LNCaP clone FGC (cell line): ENCODE results near the gene POT1.

ENCODE experiments used
- DNase-seq: peaks from one replicate; pipeline ENCODE4 v3.0.0-alpha.2; 2011; ENCODE audit warnings: low read depth
- H3K4me3 ChIP-seq: 2 replicates; pipeline ENCODE4 v1.5.1; 2011; ENCODE audit warnings: mild to moderate bottlenecking, low read depth, low read length, control low read depth
- CTCF ChIP-seq: IDR thresholded peaks from 2 replicates; pipeline ENCODE4 v1.5.1; 2012; ENCODE audit warnings: mild to moderate bottlenecking; ENCODE audit not compliant: control insufficient read depth, insufficient read depth; ENCODE audit errors: extremely low read depth

POT1 gene

DNA sequence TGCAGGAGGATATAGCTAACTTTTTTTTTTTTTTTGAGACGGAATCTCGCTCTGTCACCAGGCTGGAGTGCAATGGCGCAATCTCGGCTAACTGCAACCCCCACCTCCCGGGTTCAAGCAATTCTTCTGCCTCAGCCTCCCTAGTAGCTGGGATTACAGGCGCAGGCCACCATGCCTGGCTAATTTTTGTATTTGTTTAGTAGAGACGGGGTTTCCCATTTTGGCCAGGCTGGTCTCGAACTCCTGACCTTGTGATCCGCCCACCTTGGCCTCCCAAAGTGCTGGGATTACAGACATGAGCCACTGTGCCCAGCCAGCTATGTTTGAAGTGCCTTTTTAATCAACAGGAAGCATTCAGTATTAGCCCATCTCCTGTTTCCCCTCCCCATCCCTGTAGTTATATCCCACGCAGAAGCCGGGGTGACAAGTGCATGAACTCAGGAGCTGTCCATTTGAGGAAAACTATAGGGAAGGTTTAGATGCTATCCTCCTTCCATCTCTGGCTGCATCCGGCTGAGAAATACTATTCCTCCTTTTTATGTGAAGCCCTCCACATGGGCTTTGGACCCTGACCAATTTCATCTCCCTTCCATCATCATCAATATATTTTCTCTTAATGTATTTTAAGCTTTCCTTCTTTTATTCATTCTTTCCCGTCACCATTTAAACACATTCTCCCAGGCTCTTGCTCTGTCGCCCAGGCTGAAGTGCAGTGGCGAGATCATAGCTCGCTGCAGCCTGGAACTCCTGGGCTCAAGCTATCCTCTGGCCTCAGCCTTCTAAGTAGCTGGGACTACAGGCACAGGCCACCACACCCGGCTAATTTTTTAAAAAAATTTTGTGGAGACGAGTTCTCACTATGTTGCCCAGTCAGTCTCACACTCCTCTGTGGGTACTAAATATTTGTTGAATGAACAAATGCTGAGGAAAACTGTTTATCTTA lies 1.3 kb upstream of the POT1 start:
- no peak for TF ChIP-seq CTCF
- H3K4me3 ChIP-seq = no peak overlapping the region
- no peak for DNase-seq

DNA sequence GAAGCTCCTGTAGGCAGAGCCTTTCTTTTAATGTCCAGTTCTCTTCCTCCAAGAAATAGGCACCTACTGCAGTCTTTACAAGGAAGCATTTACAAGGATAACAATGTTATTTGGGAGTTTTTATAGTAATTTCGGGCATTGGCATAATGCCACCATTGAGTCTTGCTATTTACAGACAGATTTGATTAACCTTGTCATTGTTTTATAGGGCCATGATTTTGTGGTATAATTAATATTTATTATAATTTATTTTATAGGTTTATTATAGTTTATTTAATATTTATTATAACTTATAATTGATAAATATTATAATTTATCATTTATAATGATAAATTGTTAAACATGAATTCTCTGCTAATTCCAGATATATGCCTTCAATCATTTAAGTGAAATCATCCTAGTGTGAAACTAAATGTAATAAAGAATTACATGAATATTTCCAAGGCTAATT lies 573 bp upstream of the POT1 start:
- no peak for DNase-seq
- H3K4me3 ChIP-seq = peak overlapping the region; percentile 63
- TF ChIP-seq CTCF = no peak

- TF ChIP-seq CTCF = no peak
- DNase-seq = no peak
- H3K4me3 ChIP-seq = no peak overlapping the region
Observed at GRCh38 chr7:124924906-124925305, 4.7 kb downstream of the POT1 start.

DNA sequence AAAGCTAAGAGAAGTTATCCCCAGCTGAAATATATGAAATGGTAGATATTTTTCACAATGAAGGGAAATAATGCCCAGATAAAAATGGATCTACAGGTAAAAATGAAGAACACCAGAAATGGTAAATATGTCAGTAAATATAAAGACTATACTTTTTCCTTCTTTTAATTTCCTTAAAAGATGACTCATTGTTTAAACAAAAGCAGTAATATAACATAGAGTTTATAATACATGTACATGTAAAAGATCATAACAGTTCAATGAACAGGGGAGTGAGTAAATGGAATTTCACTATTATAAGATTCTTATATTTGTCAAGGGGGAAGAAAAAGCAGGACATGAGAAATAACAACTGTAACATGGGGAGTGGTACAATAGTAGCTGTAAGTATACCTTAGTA lies 7.4 kb downstream of the POT1 start:
- TF ChIP-seq CTCF = no peak
- H3K4me3 ChIP-seq = no peak overlapping the region; the same call in 1 of the 2 replicates
- no peak for DNase-seq

GRCh38 chr7:124919841-124920240 lies 9.8 kb downstream of the POT1 start:
- TF ChIP-seq CTCF = no peak
- peak overlapping the region; percentile 30; the same call in 1 of the 2 replicates for H3K4me3 ChIP-seq
- peak; percentile 97 for DNase-seq

DNA sequence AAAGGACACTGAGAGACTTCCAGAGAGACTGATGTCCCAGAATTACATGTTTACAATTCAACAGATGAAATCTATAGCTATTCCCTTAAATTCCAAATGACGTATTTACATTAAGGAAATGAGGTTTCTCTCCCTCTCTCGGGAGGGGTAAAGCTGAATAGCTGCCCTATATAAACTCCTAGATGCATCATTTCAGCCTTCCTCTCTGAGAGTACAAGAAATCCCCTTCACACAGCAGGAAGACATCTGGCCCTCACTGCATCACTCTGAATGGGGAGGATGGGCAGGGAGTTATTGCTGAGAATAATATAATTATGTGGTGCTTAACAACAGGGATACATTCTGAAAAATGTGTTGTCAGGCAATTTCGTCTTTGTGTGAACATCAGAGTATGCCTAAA lies 11.0 kb downstream of the POT1 start:
- TF ChIP-seq CTCF = no peak
- H3K4me3 ChIP-seq = no peak overlapping the region
- no peak for DNase-seq
